ENCODE measurements around the gene RP9. TPM values are rescaled to one million over a fixed set of nuclear protein-coding genes. Genes with fewer than 3 reads are reported as not detected.

RP9 gene
- total and polyA plus RNA-seq, 2 of the 13 experiments (the other 11 are each of a cell fraction or from before 2014, with no cell fraction given): 14.2 to 18.6 TPM

GRCh38 chr7:33062023-33062781 lies 47.0 kb downstream of the RP9 start, which contains the start of gene NT5C3A (continued):
- TF ChIP-seq ZNF512 (CRISPR knock-in tag; IDR thresholded peaks at IDR 0.05): no peak
- TF ChIP-seq HES4 (CRISPR knock-in tag; IDR thresholded peaks at IDR 0.05; ENCODE audit: borderline replicate concordance): no peak; the same call in 1 of the 2 replicates
- 0 out of 2 replicates have a peak, but pooled peaks have one; percentile 31 for TF ChIP-seq ZNF552 (CRISPR knock-in tag; IDR thresholded peaks at IDR 0.05; ENCODE audit: borderline replicate concordance)
- TF ChIP-seq FOXP1 (IDR thresholded peaks at IDR 0.05): no peak
- TF ChIP-seq FOXP1 (CRISPR knock-in tag; IDR thresholded peaks at IDR 0.05): no peak
- no peak for TF ChIP-seq ZNF562 (CRISPR knock-in tag; IDR thresholded peaks at IDR 0.05; ENCODE audit: borderline replicate concordance)
- TF ChIP-seq CREB1 (IDR thresholded peaks at IDR 0.05): no peak
- TF ChIP-seq CREB1 (CRISPR knock-in tag; IDR thresholded peaks at IDR 0.05): no peak
- TF ChIP-seq PAWR (CRISPR knock-in tag; IDR thresholded peaks at IDR 0.05; ENCODE audit: borderline replicate concordance): no peak
- TF ChIP-seq ZNF614 (CRISPR knock-in tag; IDR thresholded peaks at IDR 0.05; ENCODE audit: borderline replicate concordance): peak; percentile 73; the same call in 1 of the 2 replicates
- TF ChIP-seq AKAP8 (CRISPR knock-in tag; IDR thresholded peaks at IDR 0.05): no peak
- no peak for TF ChIP-seq GTF3A (CRISPR knock-in tag; conservative IDR thresholded peaks at IDR 0.05)
- TF ChIP-seq ZMAT5 (CRISPR knock-in tag; IDR thresholded peaks at IDR 0.05; ENCODE audit: borderline replicate concordance, low read depth): no peak
- no peak for TF ChIP-seq NFE2 (CRISPR knock-in tag; IDR thresholded peaks at IDR 0.05)
- 0 out of 2 replicates have a peak, but pooled peaks have one; percentile 46 for TF ChIP-seq ZBTB43 (CRISPR knock-in tag; conservative IDR thresholded peaks at IDR 0.05)
- TF ChIP-seq ZNF749 (CRISPR knock-in tag; IDR thresholded peaks at IDR 0.05; ENCODE audit: borderline replicate concordance): no peak
- TF ChIP-seq GABPA (IDR thresholded peaks at IDR 0.05; ENCODE audit: low read depth, low read length): no peak
- no peak for TF ChIP-seq GABPA (CRISPR knock-in tag; IDR thresholded peaks at IDR 0.05; ENCODE audit: low read depth)
- no peak for TF ChIP-seq ZNF282 (IDR thresholded peaks at IDR 0.05; ENCODE audit: partially characterized antibody)
- TF ChIP-seq SNRNP70 (IDR thresholded peaks at IDR 0.05; ENCODE audit: low read depth, low read length): no peak
- peak; percentile 41 for TF ChIP-seq HNRNPLL (IDR thresholded peaks at IDR 0.05; ENCODE audit: low read depth, low read length, poor library complexity, severe bottlenecking)
- TF ChIP-seq ONECUT2 (CRISPR knock-in tag; IDR thresholded peaks at IDR 0.05): no peak
- no peak for TF ChIP-seq MAZ (IDR thresholded peaks at IDR 0.05; ENCODE audit: borderline replicate concordance, low read depth, low read length)
- TF ChIP-seq MAZ (CRISPR knock-in tag; IDR thresholded peaks at IDR 0.05; ENCODE audit: low read depth): peak; percentile 40
- no peak for TF ChIP-seq JARID2 (CRISPR knock-in tag; IDR thresholded peaks at IDR 0.05; ENCODE audit: insufficient replicate concordance)
- no peak; the same call in 1 of the 2 replicates for TF ChIP-seq ZNF775 (CRISPR knock-in tag; IDR thresholded peaks at IDR 0.05; ENCODE audit: borderline replicate concordance)
- TF ChIP-seq RFXANK (CRISPR knock-in tag; IDR thresholded peaks at IDR 0.05): no peak
